ENCODE results near the gene TGFBR1.

TGFBR1 gene

DNA sequence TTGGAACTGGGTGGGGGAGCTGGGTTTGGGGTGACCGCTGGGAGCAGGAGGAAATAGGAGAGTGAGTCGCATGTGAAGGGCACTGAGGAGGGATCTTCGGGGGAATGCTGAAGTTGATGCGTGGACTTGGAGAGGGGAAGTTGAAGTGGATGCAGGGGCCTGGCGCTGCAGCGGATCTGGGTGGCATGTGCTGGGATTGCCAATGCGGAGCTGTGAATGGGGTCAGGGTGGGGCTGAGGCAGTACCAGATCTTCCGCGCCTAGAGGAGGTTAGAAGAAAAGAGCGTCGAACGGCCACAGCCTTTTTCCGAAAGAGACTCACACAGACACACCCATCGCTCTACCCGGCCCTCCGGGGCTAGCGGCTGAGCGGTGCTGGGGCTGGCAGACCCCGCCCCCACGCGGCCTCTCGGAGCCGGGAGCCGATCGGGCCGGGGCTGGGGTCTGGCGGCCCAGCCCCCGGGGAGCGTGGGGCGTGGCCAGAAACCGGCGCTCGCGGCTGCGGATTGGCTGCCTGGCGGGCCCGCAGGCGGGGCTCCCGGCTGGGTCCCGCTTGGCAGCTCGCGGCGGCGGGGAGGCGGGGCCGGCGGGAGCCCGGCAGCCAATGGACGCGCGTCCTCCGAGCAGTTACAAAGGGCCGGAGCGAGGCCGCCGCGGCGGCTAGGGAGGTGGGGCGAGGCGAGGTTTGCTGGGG is at the start of gene TGFBR1:
Gene TGFBR1, plus strand, starts transcription at position 655 of the 693 bp plus-strand sequence. CDS start 93 bp downstream, outside the sequence.
- peak within 1 kb of the TSS; percentile 75 for H3K4me3 ChIP-seq (replicated peaks; ENCODE audit: low read depth, low read length)
- TF ChIP-seq, protein P1, sequence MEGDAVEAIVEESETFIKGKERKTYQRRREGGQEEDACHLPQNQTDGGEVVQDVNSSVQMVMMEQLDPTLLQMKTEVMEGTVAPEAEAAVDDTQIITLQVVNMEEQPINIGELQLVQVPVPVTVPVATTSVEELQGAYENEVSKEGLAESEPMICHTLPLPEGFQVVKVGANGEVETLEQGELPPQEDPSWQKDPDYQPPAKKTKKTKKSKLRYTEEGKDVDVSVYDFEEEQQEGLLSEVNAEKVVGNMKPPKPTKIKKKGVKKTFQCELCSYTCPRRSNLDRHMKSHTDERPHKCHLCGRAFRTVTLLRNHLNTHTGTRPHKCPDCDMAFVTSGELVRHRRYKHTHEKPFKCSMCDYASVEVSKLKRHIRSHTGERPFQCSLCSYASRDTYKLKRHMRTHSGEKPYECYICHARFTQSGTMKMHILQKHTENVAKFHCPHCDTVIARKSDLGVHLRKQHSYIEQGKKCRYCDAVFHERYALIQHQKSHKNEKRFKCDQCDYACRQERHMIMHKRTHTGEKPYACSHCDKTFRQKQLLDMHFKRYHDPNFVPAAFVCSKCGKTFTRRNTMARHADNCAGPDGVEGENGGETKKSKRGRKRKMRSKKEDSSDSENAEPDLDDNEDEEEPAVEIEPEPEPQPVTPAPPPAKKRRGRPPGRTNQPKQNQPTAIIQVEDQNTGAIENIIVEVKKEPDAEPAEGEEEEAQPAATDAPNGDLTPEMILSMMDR (IDR thresholded peaks at IDR 0.05; ENCODE audit: low read length, missing control alignments): no peak
- DNase-seq (ENCODE audit: low read depth): peak; percentile 90

- DNase-seq (ENCODE audit: low read depth): no peak
- H3K4me3 ChIP-seq (replicated peaks; ENCODE audit: low read depth, low read length): no peak overlapping the region
- TF ChIP-seq, protein P1 (IDR thresholded peaks at IDR 0.05; ENCODE audit: low read length, missing control alignments): no peak
Observed at GRCh38 chr9:99055384-99055783, 49.5 kb upstream of the TGFBR1 start.

GRCh38 chr9:99056186-99056585 is 48.7 kb upstream of the TGFBR1 start:
- DNase-seq (ENCODE audit: low read depth): no peak
- TF ChIP-seq, protein P1 (IDR thresholded peaks at IDR 0.05; ENCODE audit: low read length, missing control alignments): no peak
- H3K4me3 ChIP-seq (replicated peaks; ENCODE audit: low read depth, low read length): no peak overlapping the region

GRCh38 chr9:99056886-99057664 is 47.8 kb upstream of the TGFBR1 start:
- no peak overlapping the region for H3K4me3 ChIP-seq (replicated peaks; ENCODE audit: low read depth, low read length)
- TF ChIP-seq, protein P1 (IDR thresholded peaks at IDR 0.05; ENCODE audit: low read length, missing control alignments): no peak
- DNase-seq (ENCODE audit: low read depth): peak; percentile 68

- no peak overlapping the region for H3K4me3 ChIP-seq (replicated peaks; ENCODE audit: low read depth, low read length)
- TF ChIP-seq, protein P1 (IDR thresholded peaks at IDR 0.05; ENCODE audit: low read length, missing control alignments): no peak
- peak; percentile 55 for DNase-seq (ENCODE audit: low read depth)
Observed at GRCh38 chr9:99057665-99058625, 47.0 kb upstream of the TGFBR1 start.
